Cerebellar cortex (tissue), 1 donor: ENCODE results near the gene ARHGAP6.
"Not testable (repeated sequence)": the region's sequence is repeated elsewhere in the genome, so short reads cannot be mapped to it uniquely, and the experiment has no call there.

Experiments used
- DNase-seq: peaks from one replicate; pipeline ENCODE4 v3.0.0-alpha.2; 2015; ENCODE audit warnings: low spot score

Gene ARHGAP6

GRCh38 chrX:11151799-11152559, 513.7 kb downstream of the ARHGAP6 start:
- no peak for DNase-seq

GRCh38 chrX:11148401-11148800, 517.3 kb downstream of the ARHGAP6 start:
- DNase-seq = no peak

DNA sequence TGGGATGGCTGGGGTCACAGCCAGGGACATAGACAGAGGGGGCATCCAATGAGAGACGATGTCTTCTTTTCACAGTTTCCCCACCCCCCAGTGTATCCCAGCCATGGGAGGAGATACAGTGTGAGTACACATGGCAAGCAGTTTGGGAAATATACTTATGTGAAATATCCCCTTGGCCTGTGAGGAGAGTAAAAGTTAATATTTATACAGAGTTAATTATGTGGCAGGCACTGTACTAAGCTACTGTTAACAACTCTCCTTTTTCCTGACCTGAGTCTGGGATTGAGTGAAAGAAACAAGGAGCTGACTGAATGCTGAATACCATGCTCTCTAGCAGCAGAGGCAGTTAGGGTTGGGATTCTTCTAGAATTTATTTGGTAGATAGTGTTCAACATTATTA, 519.3 kb downstream of the ARHGAP6 start:
- no peak for DNase-seq

DNA sequence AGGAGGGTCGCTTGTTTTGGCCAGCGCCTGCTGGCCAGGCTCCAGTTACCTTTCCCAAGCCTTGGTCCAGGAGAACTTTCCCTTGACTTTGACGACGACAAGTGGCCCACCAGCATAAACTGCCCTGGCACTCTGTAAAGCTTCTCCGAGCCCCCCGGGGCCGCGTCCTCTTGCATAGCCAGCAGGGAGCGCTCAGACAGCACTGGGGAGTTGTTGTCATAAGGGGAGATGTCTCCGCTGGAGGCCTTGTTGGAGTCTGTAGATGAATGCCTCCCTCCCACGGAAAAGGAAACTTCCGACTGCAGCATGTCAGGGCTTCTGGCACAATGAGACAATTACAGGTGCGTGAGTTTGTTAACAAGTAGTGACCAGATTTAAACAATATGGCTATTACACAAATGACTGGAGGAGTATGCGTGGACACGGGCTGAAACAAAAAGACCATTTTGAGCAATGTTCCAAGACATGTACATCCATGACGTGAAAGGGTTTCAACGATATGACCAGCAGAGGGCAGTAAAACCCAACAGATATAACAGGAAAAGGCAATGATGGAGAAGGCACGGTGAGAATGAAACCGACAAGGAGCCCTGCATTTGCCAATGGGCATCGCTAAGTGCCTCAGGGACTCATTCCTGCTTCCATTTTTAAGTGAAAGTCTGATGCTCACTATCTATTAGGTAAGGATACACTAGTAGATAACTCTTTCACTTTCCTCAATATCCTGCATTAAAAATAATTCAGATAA, 521.6 kb downstream of the ARHGAP6 start:
- peak; percentile 76 for DNase-seq

- DNase-seq = peak; percentile 3
Measured at GRCh38 chrX:11138498-11139390, 527.0 kb downstream of the ARHGAP6 start.

GRCh38 chrX:11137543-11138139, 528.1 kb downstream of the ARHGAP6 start:
- DNase-seq = peak; percentile 26

- no peak for DNase-seq
Measured at GRCh38 chrX:11135564-11136185, 530.0 kb downstream of the ARHGAP6 start.

- DNase-seq = no peak
Measured at GRCh38 chrX:11131146-11131545, 534.6 kb downstream of the ARHGAP6 start.

GRCh38 chrX:11130136-11130535, 535.6 kb downstream of the ARHGAP6 start:
- no peak for DNase-seq

GRCh38 chrX:11129534-11130105, 536.1 kb downstream of the ARHGAP6 start:
- DNase-seq = no peak

DNA sequence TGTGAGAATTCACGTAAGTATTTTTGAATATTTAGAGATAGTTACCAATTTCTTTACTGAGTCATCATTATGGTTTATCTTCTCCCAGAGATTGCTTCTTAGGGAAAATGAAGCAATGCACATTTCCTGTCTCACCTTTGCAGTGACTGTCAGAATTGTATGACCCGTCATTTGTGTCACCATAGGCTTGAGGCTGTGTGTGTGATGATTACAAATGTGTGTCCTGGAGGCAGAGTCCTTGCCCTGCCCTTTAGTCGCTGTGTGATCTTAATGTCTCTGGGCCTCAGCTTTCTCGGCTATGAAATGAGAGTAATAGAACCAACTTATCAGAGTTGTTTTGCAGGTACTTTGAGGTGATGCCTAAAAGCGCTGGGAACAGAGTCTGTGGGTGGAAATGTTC, 540.7 kb downstream of the ARHGAP6 start:
- DNase-seq = no peak

DNA sequence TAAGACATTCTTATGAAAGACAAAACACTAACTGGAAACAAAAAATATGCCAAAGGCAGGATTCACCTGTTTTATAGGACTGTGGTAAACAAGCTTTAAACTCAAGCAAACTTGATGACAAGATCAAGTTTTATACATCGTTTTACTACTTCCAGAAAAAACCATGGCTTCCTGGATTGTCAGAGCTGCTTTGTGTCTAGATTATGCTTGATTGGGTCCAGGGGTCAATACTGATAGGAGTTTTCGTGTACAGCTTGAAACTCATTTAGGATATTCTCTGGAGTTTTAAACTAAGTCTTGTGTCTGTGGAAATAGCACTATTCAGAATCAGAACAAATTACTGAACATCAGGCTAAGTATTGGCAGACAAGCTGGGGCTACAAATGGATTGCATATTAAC, 541.6 kb downstream of the ARHGAP6 start:
- DNase-seq = no peak

DNA sequence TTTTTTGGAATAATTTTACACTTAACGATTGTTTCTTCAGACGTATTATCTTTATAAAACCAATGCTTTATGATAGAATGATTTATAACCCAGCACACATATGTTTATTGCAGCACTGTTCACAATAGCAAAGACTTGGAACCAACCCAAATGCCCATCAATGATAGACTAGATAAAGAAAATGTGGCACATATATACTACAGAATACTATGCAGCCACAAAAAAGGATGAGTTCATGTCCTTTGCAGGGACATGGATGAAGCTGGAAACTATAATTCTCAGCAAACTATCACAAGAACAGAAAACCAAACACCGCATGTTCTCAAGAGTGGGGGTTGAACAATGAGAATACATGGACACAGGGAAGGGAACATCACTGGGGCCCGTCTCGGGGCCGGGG, 542.6 kb downstream of the ARHGAP6 start:
- not testable (repeated sequence) for DNase-seq

- no peak for DNase-seq
Measured at GRCh38 chrX:11119313-11119943, 546.3 kb downstream of the ARHGAP6 start.

DNA sequence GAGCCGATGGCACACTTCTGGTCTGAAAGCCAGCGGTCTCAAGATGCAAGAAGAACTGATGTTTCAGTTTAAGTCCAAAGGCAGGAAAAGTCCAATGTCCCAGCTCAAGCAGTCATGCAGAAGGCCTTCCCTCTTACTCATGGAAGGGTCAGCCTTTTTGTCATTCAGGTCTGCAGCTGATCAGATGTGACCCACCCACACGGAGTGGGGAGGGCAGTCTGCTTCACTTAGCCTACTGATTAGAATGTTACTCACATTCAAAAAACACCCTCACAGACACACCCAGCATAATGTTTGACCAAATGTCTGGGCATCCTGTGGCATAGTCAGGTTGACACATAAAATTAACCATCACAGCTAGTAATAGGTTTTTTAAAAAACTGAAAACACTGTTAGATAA, 548.0 kb downstream of the ARHGAP6 start:
- DNase-seq = no peak

DNA sequence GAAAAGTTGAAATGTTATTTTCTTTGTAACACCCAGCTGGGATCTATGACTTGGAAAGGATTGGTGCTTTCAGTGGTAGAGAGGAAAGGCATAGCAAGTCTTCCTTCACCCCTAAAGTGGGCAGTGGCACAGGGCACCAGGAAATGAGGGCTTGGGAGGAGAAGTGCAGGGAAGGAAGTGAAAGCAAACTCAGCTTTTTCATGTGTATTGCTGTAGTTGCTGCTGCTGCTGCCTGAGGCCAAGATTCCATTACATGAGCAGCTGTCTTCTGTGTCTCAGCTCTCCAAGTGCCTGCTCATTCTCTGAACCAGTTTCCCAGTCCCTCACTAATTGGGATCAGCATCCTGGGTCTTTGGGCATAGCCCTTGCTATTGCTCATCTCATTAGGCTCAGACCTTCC, 552.0 kb downstream of the ARHGAP6 start:
- no peak for DNase-seq

GRCh38 chrX:11111947-11112346, 553.8 kb downstream of the ARHGAP6 start:
- no peak for DNase-seq

- peak; percentile 89 for DNase-seq
Measured at GRCh38 chrX:11111037-11111851, 554.5 kb downstream of the ARHGAP6 start, which contains the start of gene HCCS. Gene HCCS (plus strand): TSS chrX:11111332. CDS start chrX:11112061, 729 bp downstream.

DNA sequence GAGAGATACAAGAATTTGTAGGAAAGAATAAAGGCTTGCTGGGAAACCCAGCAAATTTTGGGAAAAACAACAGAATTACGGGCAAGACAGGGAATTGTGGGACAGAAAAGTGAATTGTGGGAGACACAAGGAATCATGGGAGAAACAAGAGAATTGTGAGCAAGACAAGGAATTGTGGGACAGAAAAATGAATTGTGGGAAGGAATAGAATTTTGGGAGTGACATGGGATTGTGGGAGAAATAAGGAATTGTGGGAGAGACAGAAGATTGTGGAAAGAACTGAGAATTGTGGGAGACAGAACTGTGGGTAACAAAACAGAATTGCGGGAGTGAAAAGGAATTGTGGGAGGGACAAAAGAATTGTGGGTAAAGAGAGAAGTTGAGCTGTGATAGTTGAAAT, 555.8 kb downstream of the ARHGAP6 start:
- DNase-seq = no peak
